H1 (cell line): ENCODE measurements around the gene PRSS2. TPM values are rescaled to one million over a fixed set of nuclear protein-coding genes. Genes with fewer than 3 reads are reported as not detected.

Experiments
- ASH2L ChIP-seq: fragments of 200-600, 300-600 bp; sonication (generic); IDR thresholded peaks from one replicate; pipeline ENCODE4 v1.7.1; 2017; ENCODE audit warnings: low read length
- CTBP2 ChIP-seq: IDR thresholded peaks from 2 replicates; pipeline ENCODE4 v1.7.0; 2011; ENCODE audit warnings: borderline replicate concordance, mild to moderate bottlenecking, moderate library complexity, mixed read lengths, low read length; ENCODE audit not compliant: insufficient read depth, insufficient read length
- E2F6 ChIP-seq: IDR thresholded peaks from 2 replicates; pipeline ENCODE4 v1.6.1; 2012; ENCODE audit warnings: inconsistent platforms
- HDAC2 ChIP-seq, 2 experiments: fragments of 300-600 bp in 1 of 2; sonication (generic) in 1 of 2; IDR thresholded peaks; 2 replicates each; pipeline ENCODE4 v1.6.1; 2011 to 2012; ENCODE audit warnings: low read depth in 2 of 2, low read length in 2 of 2, mild to moderate bottlenecking in 2 of 2, moderate library complexity in 2 of 2, borderline replicate concordance in 1 of 2, inconsistent platforms in 1 of 2
- RBBP5 ChIP-seq: IDR thresholded peaks from 2 replicates; pipeline ENCODE4 v1.7.1; 2012; ENCODE audit warnings: low read depth, mild to moderate bottlenecking, inconsistent platforms, low read length, moderate library complexity, borderline replicate concordance
- RNF2 ChIP-seq: fragments of 200-900, 300-1000 bp; sonication (generic); IDR thresholded peaks from 2 replicates; pipeline ENCODE4 v1.7.1; 2016; ENCODE audit warnings: borderline replicate concordance, low read depth, mild to moderate bottlenecking, antibody characterized with exemption, low read length; ENCODE audit not compliant: poor library complexity, severe bottlenecking; ENCODE audit errors: missing control alignments
- SRF ChIP-seq: IDR thresholded peaks from 2 replicates; pipeline ENCODE4 v1.6.1; 2011; ENCODE audit warnings: mild to moderate bottlenecking, low read depth, low read length, moderate library complexity
- TEAD4 ChIP-seq: IDR thresholded peaks from 2 replicates; pipeline ENCODE4 v1.6.1; 2012; ENCODE audit warnings: low read depth, low read length, inconsistent platforms, mixed read lengths
- YY1 ChIP-seq: IDR thresholded peaks from 2 replicates; pipeline ENCODE4 v1.6.1; 2011; ENCODE audit warnings: low read depth, mild to moderate bottlenecking, low read length
- polyA plus RNA-seq, 7 experiments: library from polyadenylated mRNA; depleted of rRNA in 3 of 7; stranded (reverse) in 5 of 7; unstranded in 2 of 7; fragments of >200 nt in 5 of 7; fragments of 200-250 nt in 2 of 7; gene quantifications; 1 replicate in 5 of 7; 2 replicates in 1 of 7; 4 replicates in 1 of 7; pipeline versions ENCODE4 v1.2.1 to v1.2.3, GENCODE V29; 2011 to 2013; ENCODE audit warnings: missing spikeins in 2 of 7, mixed read lengths in 2 of 7
- total RNA-seq: library from RNA; stranded (reverse); fragmentation: NEBNext Ultra II Directional; extraction: Animal tissue kit (Norgen Biotek cat#: 25700); gene quantifications from 2 replicates; pipeline ENCODE4 v1.2.1, GENCODE V29; 2021

PRSS2 gene
- total and polyA plus RNA-seq, 2 of the 8 experiments (the other 6 are each of a cell fraction or from before 2014, with no cell fraction given) = not detected

DNA sequence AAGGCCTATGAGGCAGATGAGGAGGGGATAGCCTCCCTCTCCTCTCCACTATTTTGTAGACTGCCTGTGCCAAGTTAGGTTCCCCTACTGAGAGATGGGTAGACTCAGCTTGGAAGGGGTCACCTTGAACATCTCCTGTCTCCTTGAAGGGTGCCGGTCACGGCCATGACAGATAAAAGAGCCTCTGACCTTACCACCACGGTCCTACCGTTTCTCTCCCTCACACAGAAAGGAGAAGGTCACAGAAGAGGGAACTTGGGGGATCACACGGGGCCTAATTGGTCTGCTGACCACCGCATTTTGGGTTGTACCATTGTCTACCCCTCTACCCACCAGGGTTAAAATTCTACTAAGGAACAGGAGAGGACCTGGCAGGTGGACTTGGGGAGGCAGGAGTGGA lies 17.0 kb downstream of the PRSS2 start (continued):
- no peak for TF ChIP-seq RBBP5
- TF ChIP-seq CTBP2 = no peak
- TF ChIP-seq E2F6 = no peak
- TF ChIP-seq SRF = no peak
- no peak for TF ChIP-seq TEAD4
- TF ChIP-seq ASH2L = no peak
- no peak for TF ChIP-seq YY1
- no peak for TF ChIP-seq HDAC2 (IDR thresholded peaks at IDR 0.05; ENCODE audit: borderline replicate concordance in 1 of 2, low read depth in 2 of 2, low read length in 2 of 2)
- no peak for TF ChIP-seq RNF2
- TF ChIP-seq, all 59 proteins: peak for 0
